Measurements from ENCODE around the gene BMPER. TPM values are rescaled to one million over a fixed set of nuclear protein-coding genes. Genes with fewer than 3 reads are reported as not detected.

The BMPER gene
- total and polyA plus RNA-seq, 2 of the 8 experiments (the other 6 are each of a cell fraction or from before 2014, with no cell fraction given) = 0.33 to 0.69 TPM

- TF ChIP-seq, protein P1, sequence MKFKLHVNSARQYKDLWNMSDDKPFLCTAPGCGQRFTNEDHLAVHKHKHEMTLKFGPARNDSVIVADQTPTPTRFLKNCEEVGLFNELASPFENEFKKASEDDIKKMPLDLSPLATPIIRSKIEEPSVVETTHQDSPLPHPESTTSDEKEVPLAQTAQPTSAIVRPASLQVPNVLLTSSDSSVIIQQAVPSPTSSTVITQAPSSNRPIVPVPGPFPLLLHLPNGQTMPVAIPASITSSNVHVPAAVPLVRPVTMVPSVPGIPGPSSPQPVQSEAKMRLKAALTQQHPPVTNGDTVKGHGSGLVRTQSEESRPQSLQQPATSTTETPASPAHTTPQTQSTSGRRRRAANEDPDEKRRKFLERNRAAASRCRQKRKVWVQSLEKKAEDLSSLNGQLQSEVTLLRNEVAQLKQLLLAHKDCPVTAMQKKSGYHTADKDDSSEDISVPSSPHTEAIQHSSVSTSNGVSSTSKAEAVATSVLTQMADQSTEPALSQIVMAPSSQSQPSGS (IDR thresholded peaks at IDR 0.05; ENCODE audit: low read length) = no peak
- TF ChIP-seq EP300 (IDR thresholded peaks at IDR 0.05; ENCODE audit: borderline replicate concordance in 1 of 2, low read depth in 2 of 2, low read length in 2 of 2) = no peak
- no peak for TF ChIP-seq RFX5 (IDR thresholded peaks at IDR 0.05; ENCODE audit: borderline replicate concordance, low read depth, low read length)
These were observed 29.1 kb downstream of the BMPER start (continued) for GRCh38 chr7:33934391-33934790.

Measured in H1 (cell line).